GM12872 (cell line): ENCODE data around the gene VDR.

ENCODE experiments used
- CTCF ChIP-seq: IDR thresholded peaks from 3 replicates; pipeline ENCODE4 v1.5.1; 2011; ENCODE audit warnings: low read depth, mild to moderate bottlenecking, low read length, moderate library complexity; ENCODE audit not compliant: insufficient read depth

VDR gene

DNA sequence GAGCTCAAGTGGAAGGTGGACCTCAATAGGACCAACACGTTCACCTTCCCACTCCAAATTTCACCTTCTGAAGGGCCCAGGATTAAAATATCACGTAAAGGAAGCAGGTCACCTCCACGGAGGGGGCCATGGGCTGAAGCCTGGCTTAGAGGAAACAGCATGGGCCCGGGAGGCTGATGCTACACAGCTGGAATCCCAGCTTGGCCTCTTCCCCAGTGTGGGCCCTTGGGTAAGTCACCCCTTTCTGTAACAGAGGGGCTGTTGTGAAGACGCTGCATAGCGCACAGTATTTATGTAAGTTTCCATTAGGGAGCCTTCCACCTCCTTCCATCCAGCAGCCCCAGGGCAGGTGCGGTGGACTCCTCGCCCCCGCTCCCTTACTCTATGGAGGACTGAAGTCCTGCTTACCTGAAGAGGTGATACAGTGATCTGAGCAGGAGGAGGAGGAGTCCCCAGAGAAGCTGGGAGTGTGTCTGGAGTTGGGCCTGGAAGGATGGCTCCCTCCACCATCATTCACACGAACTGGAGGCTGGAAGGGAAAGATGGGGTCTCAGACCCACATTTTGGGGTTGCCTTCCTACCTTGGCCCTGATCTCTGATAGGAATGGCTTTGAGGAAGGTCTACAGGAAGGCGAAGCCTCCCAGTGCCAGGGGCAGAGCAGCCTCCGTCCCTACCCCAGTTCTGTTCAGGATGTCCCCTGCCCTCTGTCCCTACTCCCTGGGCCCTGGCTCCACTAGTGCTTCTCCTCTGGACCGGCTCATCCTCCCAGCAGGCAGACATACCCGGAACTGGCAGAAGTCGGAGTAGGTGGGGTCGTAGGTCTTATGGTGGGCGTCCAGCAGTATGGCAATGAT, 47.8 kb downstream of the VDR start:
- no peak for TF ChIP-seq CTCF

DNA sequence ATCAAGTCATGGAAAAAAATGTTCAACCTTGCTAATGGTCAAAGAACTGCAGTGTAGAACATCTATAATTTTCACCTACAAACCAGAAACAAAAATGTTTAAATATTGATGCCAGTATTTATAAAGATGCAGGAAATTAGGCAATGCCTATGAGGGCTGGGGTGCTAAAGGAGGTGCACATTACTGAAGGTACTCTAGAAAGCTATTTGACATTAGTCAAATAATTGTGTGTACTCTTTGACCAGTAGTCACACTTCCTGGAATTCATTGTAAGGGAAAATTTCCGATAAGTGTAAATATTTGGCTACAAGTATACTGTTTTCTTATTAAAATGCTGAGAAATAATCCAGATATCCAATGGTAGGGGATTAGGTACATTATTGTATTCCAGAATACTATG, 48.7 kb downstream of the VDR start:
- no peak for TF ChIP-seq CTCF

- TF ChIP-seq CTCF, result no peak
Measured at GRCh38 chr12:47855502-47855901, 49.3 kb downstream of the VDR start.

DNA sequence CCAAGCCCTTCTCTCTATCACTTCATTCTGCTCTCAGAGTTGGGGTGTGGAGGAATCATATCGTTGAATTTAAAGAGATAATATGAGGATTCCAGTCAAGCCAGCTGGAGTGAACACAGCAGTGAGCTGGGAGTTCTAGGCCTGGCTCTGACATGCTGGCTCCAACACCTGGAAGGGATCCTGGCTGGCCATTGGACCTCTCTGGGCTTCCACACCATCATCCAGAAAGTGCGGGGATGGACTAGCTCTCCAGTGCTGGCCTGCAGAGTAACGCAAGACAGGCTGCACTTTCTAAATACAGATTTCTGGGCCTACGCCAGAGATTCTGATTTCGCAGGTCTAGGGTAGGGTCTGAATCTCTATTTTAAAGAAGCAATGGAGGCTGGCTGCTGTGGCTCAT, 50.3 kb downstream of the VDR start:
- TF ChIP-seq CTCF, result no peak

DNA sequence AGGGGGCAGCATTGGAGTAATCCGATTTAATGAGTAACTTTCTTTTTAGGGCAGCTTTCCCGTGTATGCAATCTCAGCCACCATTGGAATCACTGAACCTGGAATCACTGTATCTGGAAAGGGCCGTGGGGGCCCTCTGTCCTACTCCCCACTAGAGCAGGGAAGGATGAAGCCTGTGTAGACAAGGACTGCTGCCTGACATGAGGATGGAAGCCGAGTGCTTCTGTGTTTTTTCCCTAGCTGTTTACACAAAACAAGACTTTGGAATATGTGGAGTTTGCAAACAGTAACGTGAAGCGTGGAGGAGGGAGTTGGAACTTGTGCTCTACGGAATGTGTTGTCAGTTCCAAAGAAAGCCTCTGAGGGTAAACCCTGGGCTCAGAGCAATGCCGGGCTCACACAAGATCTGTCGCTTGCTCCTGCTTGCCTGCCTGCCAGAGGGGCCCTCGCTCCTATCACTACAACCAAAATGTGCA, 52.7 kb downstream of the VDR start:
- TF ChIP-seq CTCF, result no peak

- no peak for TF ChIP-seq CTCF
Measured at GRCh38 chr12:47851303-47851952, 53.4 kb downstream of the VDR start.

GRCh38 chr12:47850153-47851084, 54.4 kb downstream of the VDR start:
- TF ChIP-seq CTCF, result no peak
